Measurements from ENCODE around the gene ECEL1.
"Not testable (repeated sequence)": the region's sequence is repeated elsewhere in the genome, so short reads cannot be mapped to it uniquely, and the experiment has no call there.

ECEL1 gene

DNA sequence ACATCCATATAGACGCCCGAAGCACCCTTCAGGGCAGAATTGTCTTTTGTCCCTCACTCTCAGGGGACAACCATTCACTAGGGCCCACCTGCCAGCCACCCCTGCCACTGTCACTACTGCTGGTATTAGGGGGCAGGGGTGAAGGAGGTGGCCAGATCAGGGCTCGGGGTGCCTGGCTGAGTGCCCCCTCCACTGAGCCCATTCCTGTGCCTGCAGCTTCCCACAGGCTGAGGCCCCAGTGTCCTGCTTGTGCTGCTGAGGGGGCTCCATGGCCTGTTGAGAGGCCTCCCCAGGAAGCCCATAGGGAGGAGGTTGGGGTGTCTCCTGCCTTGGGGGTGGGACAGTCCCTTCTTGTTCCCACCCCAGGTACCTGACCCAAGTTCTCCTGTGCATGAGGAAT lies 36.0 kb downstream of the ECEL1 start:
- not testable (repeated sequence) for H3K4me3 ChIP-seq (ENCODE audit: low read depth in 1 of 2, low read length in 2 of 2); H3K4me1 ChIP-seq (ENCODE audit: insufficient read depth, low read length); H3K27ac ChIP-seq (ENCODE audit: low read depth, low read length); H3K9me3 ChIP-seq (ENCODE audit: low read length); H3K27me3 ChIP-seq (ENCODE audit: control insufficient read depth in 1 of 2, insufficient read depth in 2 of 2, low read length in 2 of 2); H3K9ac ChIP-seq (ENCODE audit: low read length); H3K36me3 ChIP-seq (ENCODE audit: insufficient read depth, low read length)

DNA sequence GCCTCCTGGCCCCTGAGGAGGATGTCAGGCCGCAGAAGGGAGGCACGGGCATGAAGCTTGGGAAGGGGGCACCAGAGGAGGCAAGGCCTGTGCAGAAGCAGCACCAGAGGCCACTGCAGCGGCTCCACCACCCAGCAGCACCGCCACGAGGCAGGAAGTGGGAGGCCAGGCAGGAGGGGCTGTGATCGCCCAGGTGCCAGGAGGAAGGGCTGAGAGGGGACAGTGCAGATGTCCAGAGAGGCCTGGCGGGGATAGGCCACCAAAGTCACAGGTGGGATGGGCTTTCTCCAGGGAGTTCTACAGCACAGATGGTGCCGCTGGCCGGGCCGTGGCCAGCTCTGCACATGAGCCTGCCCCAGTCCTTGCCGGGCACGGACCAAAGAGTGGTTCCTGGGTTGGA lies 37.7 kb downstream of the ECEL1 start:
- no peaks in the 10 kb centered on the region for H3K36me3 ChIP-seq (ENCODE audit: insufficient read depth, low read length)
- no peaks in the 10 kb centered on the region for H3K27me3 ChIP-seq (ENCODE audit: control insufficient read depth in 1 of 2, insufficient read depth in 2 of 2, low read length in 2 of 2)
- H3K9me3 ChIP-seq (ENCODE audit: low read length): no peaks in the 10 kb centered on the region

DNA sequence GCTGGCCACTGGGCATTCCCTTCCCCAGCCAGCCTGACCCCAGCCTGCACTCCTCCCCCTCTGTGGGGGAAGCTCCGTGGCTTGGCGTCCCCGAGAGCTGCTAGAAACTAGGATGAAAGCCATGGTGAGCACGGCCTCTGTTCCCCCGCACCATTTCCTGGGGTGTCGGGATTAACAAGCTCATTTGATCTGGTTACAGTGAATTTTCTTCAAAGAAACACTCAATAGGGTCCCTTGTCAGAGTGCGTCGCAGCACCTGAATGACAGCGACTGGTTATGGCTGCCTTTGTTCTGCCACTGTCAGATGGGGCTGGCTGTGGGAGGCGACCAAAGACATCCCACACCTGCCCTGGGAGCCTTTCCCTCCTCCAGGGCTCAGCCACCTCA lies 39.3 kb downstream of the ECEL1 start:
- Histone ChIP-seq H3K4me3 (ENCODE audit: low read depth in 1 of 2, low read length in 2 of 2) (no peak overlapping the region), H3K27ac (ENCODE audit: low read depth, low read length) (no peak overlapping the region), H3K27me3 (ENCODE audit: control insufficient read depth in 1 of 2, insufficient read depth in 2 of 2, low read length in 2 of 2) (no peaks in the 10 kb centered on the region), H3K36me3 (ENCODE audit: insufficient read depth, low read length) (no peaks in the 10 kb centered on the region), H3K4me1 (ENCODE audit: insufficient read depth, low read length) (no peaks in the 10 kb centered on the region), H3K9me3 (ENCODE audit: low read length) (no peaks in the 10 kb centered on the region), H3K9ac (ENCODE audit: low read length) (no peak overlapping the region)

More for the DNA sequence above, 37.7 kb downstream of the ECEL1 start:
- no peak overlapping the region for H3K4me3 ChIP-seq (ENCODE audit: low read depth in 1 of 2, low read length in 2 of 2)
- H3K4me1 ChIP-seq (ENCODE audit: insufficient read depth, low read length): no peaks in the 10 kb centered on the region
- no peak overlapping the region for H3K9ac ChIP-seq (ENCODE audit: low read length)
- H3K27ac ChIP-seq (ENCODE audit: low read depth, low read length): no peak overlapping the region

DNA sequence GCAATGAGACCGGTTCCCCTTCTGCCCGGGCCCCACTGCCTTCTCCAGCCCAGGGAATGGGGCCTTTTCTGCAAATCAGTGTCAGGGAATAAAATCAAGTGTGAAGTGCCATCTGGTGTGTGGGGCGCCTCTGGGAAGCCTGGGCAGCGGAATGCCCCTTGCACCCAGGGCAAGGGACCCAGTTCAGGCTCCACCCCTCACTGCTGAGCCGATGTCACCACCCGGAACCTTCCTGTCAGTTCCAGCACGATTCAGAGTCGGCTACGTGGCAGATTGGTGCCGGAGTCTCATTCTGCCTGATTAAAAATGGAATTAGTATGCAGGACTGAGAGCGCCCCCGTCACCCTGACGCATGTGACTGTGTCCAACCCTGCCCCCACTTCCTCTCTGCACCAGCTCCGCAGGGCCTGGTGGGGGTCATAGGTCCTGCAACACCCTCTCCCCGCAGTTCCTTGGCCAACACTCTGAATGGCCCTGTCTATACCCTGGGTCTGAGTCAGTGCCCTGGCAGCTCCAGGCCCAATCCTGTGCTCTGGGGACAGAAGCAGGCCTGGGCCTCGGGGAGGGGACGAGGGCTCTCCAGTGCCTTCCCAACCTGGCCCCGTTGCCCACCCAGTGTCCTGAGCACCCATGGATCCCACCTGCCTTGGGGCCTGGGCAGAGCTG lies 39.9 kb downstream of the ECEL1 start:
- no peak overlapping the region for H3K9ac ChIP-seq (ENCODE audit: low read length)
- H3K4me1 ChIP-seq (ENCODE audit: insufficient read depth, low read length): no peaks in the 10 kb centered on the region
- no peaks in the 10 kb centered on the region for H3K27me3 ChIP-seq (ENCODE audit: control insufficient read depth in 1 of 2, insufficient read depth in 2 of 2, low read length in 2 of 2)
- no peaks in the 10 kb centered on the region for H3K9me3 ChIP-seq (ENCODE audit: low read length)
- H3K36me3 ChIP-seq (ENCODE audit: insufficient read depth, low read length): no peaks in the 10 kb centered on the region
- H3K4me3 ChIP-seq (ENCODE audit: low read depth in 1 of 2, low read length in 2 of 2): no peak overlapping the region
- no peak overlapping the region for H3K27ac ChIP-seq (ENCODE audit: low read depth, low read length)

DNA sequence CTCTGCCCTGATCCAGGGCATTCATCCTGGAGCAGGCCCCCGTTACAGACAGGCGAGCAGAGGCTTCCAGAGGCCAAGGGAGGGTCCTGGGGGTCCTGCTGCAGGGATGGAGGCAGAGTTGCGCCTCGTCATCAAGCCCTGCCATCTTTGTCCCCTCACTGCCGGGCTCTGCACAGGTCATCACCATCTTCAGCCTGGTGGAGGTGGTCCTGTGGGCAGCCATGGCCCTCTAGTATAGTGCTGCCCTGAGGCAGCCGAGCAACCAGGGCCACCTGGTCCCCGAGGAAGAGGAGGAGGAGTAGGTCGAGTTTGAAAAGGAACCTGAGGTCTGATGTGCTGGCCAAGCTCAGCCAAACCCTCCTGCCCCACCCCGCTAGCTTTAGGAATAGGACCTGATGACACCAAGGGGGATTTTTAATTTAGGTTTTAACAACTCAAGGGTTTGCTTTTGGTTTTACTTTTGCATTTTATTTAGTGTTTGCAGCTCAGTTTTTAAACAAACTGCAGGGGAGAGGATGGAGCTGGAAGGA lies 40.5 kb downstream of the ECEL1 start:
- no peaks in the 10 kb centered on the region for H3K9me3 ChIP-seq (ENCODE audit: low read length)
- H3K4me1 ChIP-seq (ENCODE audit: insufficient read depth, low read length): no peaks in the 10 kb centered on the region
- no peak overlapping the region for H3K4me3 ChIP-seq (ENCODE audit: low read depth in 1 of 2, low read length in 2 of 2)
- no peaks in the 10 kb centered on the region for H3K36me3 ChIP-seq (ENCODE audit: insufficient read depth, low read length)
- no peak overlapping the region for H3K9ac ChIP-seq (ENCODE audit: low read length)
- no peaks in the 10 kb centered on the region for H3K27me3 ChIP-seq (ENCODE audit: control insufficient read depth in 1 of 2, insufficient read depth in 2 of 2, low read length in 2 of 2)
- no peak overlapping the region for H3K27ac ChIP-seq (ENCODE audit: low read depth, low read length)

DNA sequence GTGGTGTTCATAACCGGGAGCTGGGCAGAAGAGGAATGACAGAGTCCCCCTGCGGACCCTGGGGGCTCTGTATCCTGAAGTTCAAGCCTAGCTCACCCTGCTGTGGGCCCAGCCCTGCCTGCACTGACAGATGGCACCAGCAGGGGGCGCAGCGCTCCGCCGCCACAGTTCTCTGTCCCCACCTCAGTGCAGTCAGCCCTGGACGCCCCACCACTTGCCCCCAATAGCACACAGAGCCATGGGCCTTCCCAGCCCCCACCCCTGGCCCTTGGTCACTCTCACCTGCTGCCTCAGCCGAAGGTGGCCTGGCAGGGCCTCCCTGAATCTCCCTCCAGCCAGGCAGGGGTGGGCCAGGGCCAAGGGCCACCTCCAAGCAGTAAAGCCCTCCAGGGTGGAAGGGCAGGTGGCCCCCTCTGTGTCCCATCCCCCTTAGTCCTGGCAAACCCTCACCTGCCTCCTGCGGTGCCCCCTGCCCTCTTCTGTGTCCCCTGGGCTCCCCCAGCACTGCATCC lies 41.3 kb downstream of the ECEL1 start:
- not testable (repeated sequence) for H3K27ac ChIP-seq (ENCODE audit: low read depth, low read length); H3K36me3 ChIP-seq (ENCODE audit: insufficient read depth, low read length); H3K4me3 ChIP-seq (ENCODE audit: low read depth in 1 of 2, low read length in 2 of 2); H3K9ac ChIP-seq (ENCODE audit: low read length); H3K9me3 ChIP-seq (ENCODE audit: low read length); H3K27me3 ChIP-seq (ENCODE audit: control insufficient read depth in 1 of 2, insufficient read depth in 2 of 2, low read length in 2 of 2); H3K4me1 ChIP-seq (ENCODE audit: insufficient read depth, low read length)

DNA sequence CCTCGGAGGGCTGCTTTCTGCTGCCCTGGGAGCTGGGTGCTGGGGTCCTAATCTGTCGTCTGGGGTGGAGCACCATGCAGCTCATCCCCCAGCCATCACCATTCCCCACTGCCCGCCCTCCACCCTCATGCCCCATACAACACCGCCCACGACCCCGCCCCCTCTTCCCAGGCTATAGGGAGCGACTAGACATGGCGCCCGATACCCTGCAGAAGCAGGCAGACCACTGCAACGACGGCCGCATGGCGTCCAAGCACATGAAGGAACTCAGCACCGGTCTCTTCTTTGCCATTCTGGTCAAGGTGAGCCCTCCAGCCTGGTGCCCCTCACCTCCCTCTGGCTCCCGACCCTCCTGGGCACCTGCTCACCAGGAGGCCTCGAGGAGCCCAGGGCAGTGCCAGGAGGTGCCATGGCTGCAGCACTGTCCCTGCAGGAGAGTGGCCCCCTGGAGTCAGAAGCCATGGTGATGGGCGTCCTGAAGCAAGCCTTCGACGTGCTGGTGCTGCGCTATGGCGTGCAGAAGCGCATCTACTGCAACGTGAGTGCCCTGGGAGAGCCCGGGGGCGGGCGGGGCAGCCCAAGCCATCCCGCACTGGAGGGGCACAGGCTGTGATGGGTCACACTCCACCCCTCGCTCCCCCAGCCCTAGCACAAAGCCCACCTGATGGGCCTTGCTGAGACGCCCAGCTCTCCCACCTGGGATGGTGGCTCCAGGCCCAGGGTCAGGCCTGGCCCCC lies 42.3 kb downstream of the ECEL1 start:
- not testable (repeated sequence) for H3K4me1 ChIP-seq (ENCODE audit: insufficient read depth, low read length); H3K27ac ChIP-seq (ENCODE audit: low read depth, low read length); H3K36me3 ChIP-seq (ENCODE audit: insufficient read depth, low read length); H3K9me3 ChIP-seq (ENCODE audit: low read length); H3K9ac ChIP-seq (ENCODE audit: low read length); H3K27me3 ChIP-seq (ENCODE audit: control insufficient read depth in 1 of 2, insufficient read depth in 2 of 2, low read length in 2 of 2); H3K4me3 ChIP-seq (ENCODE audit: low read depth in 1 of 2, low read length in 2 of 2)

DNA sequence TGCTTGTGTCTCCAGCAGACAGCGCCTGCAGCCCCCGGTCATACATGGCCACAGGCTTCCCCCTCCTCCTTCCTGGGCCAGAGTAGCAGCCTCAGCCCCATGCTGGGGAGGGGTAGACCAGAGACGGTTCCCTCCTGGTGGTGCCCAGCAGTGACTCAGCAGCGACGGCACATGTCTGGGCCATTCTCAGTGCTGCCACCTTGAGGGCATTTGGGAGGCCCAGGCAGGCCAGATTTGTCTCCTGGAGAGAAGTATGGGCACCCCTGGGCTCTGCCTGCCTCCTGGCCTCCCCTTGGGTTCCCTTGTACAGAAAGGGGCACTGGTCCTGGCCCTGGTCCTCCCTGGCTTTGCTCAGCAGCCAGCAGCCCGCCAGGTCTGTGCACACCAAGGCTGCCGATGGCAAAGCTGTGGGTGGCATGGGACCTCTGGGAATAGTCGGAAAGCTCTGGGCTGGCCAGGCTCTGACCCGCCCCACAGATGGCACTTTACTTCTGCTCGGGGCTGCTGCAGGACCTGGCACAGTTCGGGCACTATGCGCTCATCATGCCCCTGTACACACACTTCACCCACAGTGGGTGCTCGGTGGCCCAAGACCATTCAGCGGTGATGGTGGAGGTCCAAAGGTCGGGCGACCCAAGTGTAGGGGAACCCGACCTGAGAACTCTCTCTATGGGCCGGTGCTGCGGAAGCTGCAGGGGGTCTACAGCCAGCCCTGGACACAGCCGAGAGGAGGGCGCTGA lies 43.1 kb downstream of the ECEL1 start:
- Histone ChIP-seq H3K36me3 (ENCODE audit: insufficient read depth, low read length) (no peaks in the 10 kb centered on the region), H3K27ac (ENCODE audit: low read depth, low read length) (no peak overlapping the region), H3K9ac (ENCODE audit: low read length) (no peak overlapping the region), H3K27me3 (ENCODE audit: control insufficient read depth in 1 of 2, insufficient read depth in 2 of 2, low read length in 2 of 2) (no peaks in the 10 kb centered on the region), H3K4me1 (ENCODE audit: insufficient read depth, low read length) (no peaks in the 10 kb centered on the region), H3K9me3 (ENCODE audit: low read length) (no peaks in the 10 kb centered on the region), H3K4me3 (ENCODE audit: low read depth in 1 of 2, low read length in 2 of 2) (no peak overlapping the region)

DNA sequence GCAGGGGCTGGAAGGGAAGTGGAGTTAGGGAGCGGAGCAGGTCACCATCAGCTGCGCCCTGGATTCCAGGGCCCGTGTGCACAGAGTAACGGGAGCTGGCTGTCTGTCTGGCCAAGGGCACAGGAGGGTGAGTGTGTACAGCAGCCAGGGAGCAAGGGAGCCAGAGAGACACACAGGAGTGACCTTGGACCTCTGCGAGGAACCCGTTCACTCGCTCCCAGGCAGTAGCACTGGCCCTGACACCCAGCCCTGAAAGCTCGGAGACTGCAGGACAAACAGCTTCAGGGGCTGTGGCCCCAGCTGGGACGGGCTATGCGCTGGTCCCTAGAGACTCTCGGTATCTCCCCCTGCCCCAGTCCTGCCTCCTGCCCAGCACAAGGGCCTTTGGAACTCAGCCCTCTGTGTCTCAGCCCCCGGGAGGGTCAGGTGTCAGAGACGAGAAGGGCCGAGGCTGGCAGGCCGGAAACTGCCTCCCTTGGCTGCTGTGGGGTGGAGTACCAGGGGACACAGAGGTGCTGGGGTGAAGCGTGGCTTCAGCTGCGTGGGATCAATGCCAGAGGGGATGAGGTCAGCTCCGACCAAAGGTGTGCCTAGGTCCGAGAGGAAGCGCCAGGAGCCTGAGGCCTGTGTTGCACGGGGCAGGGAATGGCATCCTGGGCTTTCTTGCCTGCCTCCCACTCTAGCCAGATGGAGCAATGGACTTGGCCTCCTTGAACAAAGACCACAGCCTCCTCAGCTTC lies 43.8 kb downstream of the ECEL1 start:
- H3K9ac ChIP-seq (ENCODE audit: low read length); H3K27ac ChIP-seq (ENCODE audit: low read depth, low read length); H3K36me3 ChIP-seq (ENCODE audit: insufficient read depth, low read length); H3K27me3 ChIP-seq (ENCODE audit: control insufficient read depth in 1 of 2, insufficient read depth in 2 of 2, low read length in 2 of 2); H3K4me3 ChIP-seq (ENCODE audit: low read depth in 1 of 2, low read length in 2 of 2); H3K4me1 ChIP-seq (ENCODE audit: insufficient read depth, low read length); H3K9me3 ChIP-seq (ENCODE audit: low read length): not testable (repeated sequence)

DNA sequence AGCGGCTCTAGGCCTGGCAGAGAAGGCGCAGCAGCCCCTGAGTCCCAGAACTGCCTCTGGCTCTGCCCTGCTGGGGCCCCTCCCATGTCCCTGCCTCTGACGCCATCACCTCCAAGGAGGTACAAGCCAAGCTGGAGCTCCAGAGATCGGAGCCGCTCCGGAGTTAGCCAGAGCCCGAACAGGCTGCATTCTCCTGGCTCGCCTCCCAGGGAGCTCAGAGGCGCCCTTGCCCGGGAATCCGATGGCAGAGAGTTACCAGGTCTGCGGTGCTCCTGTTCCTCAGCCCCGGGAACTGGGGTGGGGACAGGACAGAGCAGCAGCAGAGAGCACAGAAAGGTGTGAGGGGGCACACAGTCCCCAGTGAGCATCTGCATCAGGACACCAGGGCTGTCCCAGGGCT lies 44.6 kb downstream of the ECEL1 start:
- not testable (repeated sequence) for H3K27ac ChIP-seq (ENCODE audit: low read depth, low read length); H3K27me3 ChIP-seq (ENCODE audit: control insufficient read depth in 1 of 2, insufficient read depth in 2 of 2, low read length in 2 of 2); H3K4me1 ChIP-seq (ENCODE audit: insufficient read depth, low read length); H3K4me3 ChIP-seq (ENCODE audit: low read depth in 1 of 2, low read length in 2 of 2); H3K36me3 ChIP-seq (ENCODE audit: insufficient read depth, low read length); H3K9me3 ChIP-seq (ENCODE audit: low read length); H3K9ac ChIP-seq (ENCODE audit: low read length)

DNA sequence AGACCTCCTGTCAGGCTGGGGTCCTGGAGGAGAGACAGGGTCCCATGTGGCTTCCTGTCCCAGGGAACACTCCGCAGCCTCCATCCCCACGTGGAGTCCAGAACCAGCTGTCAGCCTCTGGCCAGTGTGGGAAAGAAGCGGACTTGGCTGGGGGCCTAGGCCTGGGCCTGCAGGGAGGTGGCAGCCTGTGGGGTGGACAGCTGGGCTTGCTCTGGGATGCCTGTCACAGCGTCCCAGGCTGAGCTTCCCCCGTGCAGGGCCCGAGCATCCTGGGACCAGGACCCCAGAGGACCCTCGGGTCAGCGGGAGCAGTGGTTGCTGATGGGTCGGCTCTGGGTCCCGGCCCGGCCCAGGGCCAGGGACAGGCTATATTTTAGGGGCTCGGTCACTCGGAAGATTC lies 45.2 kb downstream of the ECEL1 start:
- not testable (repeated sequence) for H3K4me3 ChIP-seq (ENCODE audit: low read depth in 1 of 2, low read length in 2 of 2); H3K27ac ChIP-seq (ENCODE audit: low read depth, low read length); H3K36me3 ChIP-seq (ENCODE audit: insufficient read depth, low read length); H3K4me1 ChIP-seq (ENCODE audit: insufficient read depth, low read length); H3K27me3 ChIP-seq (ENCODE audit: control insufficient read depth in 1 of 2, insufficient read depth in 2 of 2, low read length in 2 of 2); H3K9ac ChIP-seq (ENCODE audit: low read length); H3K9me3 ChIP-seq (ENCODE audit: low read length)

All from muscle layer of colon (tissue), 2 donors.